ENCODE results near the gene NEMP1.

Gene NEMP1

GRCh38 chr12:57097554-57097835, 18.9 kb upstream of the NEMP1 start:
- ATAC-seq: no peak
- peaks cover 84% of the 10 kb centered on the region for H3K4me1 Mint-ChIP-seq
- H3K27ac Mint-ChIP-seq: peak overlapping the region; percentile 94
- H3K9me3 Mint-ChIP-seq: no peaks in the 10 kb centered on the region
- H3K36me3 Mint-ChIP-seq: peaks cover 66% of the 10 kb centered on the region
- H3K27me3 Mint-ChIP-seq: no peaks in the 10 kb centered on the region
- no peak overlapping the region for H3K4me3 Mint-ChIP-seq

GRCh38 chr12:57096748-57097553, 18.4 kb upstream of the NEMP1 start:
- Mint-ChIP-seq H3K36me3 (peaks cover 67% of the 10 kb centered on the region), H3K4me1 (peaks cover 86% of the 10 kb centered on the region), H3K9me3 (no peaks in the 10 kb centered on the region), H3K4me3 (no peak overlapping the region), H3K27ac (peak overlapping the region; percentile 94), H3K27me3 (no peaks in the 10 kb centered on the region)
- no peak for ATAC-seq

- peaks cover 91% of the 10 kb centered on the region for H3K4me1 Mint-ChIP-seq
- H3K27ac Mint-ChIP-seq: peak overlapping the region; percentile 94
- peaks cover 70% of the 10 kb centered on the region for H3K36me3 Mint-ChIP-seq
- H3K9me3 Mint-ChIP-seq: no peaks in the 10 kb centered on the region
- no peak overlapping the region for H3K4me3 Mint-ChIP-seq
- H3K27me3 Mint-ChIP-seq: no peaks in the 10 kb centered on the region
- ATAC-seq: no peak
These were observed 17.5 kb upstream of the NEMP1 start for GRCh38 chr12:57096099-57096572.

GRCh38 chr12:57095440-57095839, 16.8 kb upstream of the NEMP1 start:
- Mint-ChIP-seq H3K36me3 (peaks cover 74% of the 10 kb centered on the region), H3K9me3 (no peaks in the 10 kb centered on the region), H3K4me1 (peaks cover 91% of the 10 kb centered on the region), H3K27ac (peak overlapping the region; percentile 94), H3K4me3 (no peak overlapping the region), H3K27me3 (no peaks in the 10 kb centered on the region)
- ATAC-seq: no peak

- ATAC-seq: peak; percentile 1
- Mint-ChIP-seq H3K4me1 (peaks cover 91% of the 10 kb centered on the region), H3K27ac (peak overlapping the region; percentile 94), H3K36me3 (peaks cover 71% of the 10 kb centered on the region), H3K9me3 (no peaks in the 10 kb centered on the region), H3K27me3 (no peaks in the 10 kb centered on the region), H3K4me3 (peak overlapping the region; percentile 77)
These were observed 15.9 kb upstream of the NEMP1 start for GRCh38 chr12:57094208-57095160.

GRCh38 chr12:57093415-57094207, 15.0 kb upstream of the NEMP1 start:
- peak; percentile 60 for ATAC-seq
- Mint-ChIP-seq H3K36me3 (peaks cover 62% of the 10 kb centered on the region), H3K4me3 (peak overlapping the region; percentile 77), H3K27ac (peak overlapping the region; percentile 94), H3K4me1 (peaks cover 84% of the 10 kb centered on the region), H3K9me3 (no peaks in the 10 kb centered on the region), H3K27me3 (no peaks in the 10 kb centered on the region)

GRCh38 chr12:57092876-57093414, 14.4 kb upstream of the NEMP1 start:
- H3K27ac Mint-ChIP-seq: peak overlapping the region; percentile 94
- peak overlapping the region; percentile 77 for H3K4me3 Mint-ChIP-seq
- ATAC-seq: no peak
- no peaks in the 10 kb centered on the region for H3K9me3 Mint-ChIP-seq
- H3K4me1 Mint-ChIP-seq: peaks cover 88% of the 10 kb centered on the region
- H3K27me3 Mint-ChIP-seq: no peaks in the 10 kb centered on the region
- peaks cover 56% of the 10 kb centered on the region for H3K36me3 Mint-ChIP-seq

- Mint-ChIP-seq H3K9me3 (no peaks in the 10 kb centered on the region), H3K4me3 (peak overlapping the region; percentile 15), H3K27me3 (no peaks in the 10 kb centered on the region), H3K27ac (peak overlapping the region; percentile 94), H3K4me1 (peaks cover 89% of the 10 kb centered on the region), H3K36me3 (peaks cover 54% of the 10 kb centered on the region)
- ATAC-seq: no peak
These were observed 13.9 kb upstream of the NEMP1 start for GRCh38 chr12:57092529-57092862.

- H3K9me3 Mint-ChIP-seq: no peaks in the 10 kb centered on the region
- H3K4me1 Mint-ChIP-seq: peaks cover 83% of the 10 kb centered on the region
- peaks cover 47% of the 10 kb centered on the region for H3K36me3 Mint-ChIP-seq
- peak overlapping the region; percentile 94 for H3K27ac Mint-ChIP-seq
- ATAC-seq: no peak
- H3K27me3 Mint-ChIP-seq: no peaks in the 10 kb centered on the region
- H3K4me3 Mint-ChIP-seq: no peak overlapping the region
These were observed 13.3 kb upstream of the NEMP1 start for GRCh38 chr12:57091638-57092528.

- H3K27me3 Mint-ChIP-seq: no peaks in the 10 kb centered on the region
- H3K9me3 Mint-ChIP-seq: no peaks in the 10 kb centered on the region
- H3K36me3 Mint-ChIP-seq: peaks cover 39% of the 10 kb centered on the region
- H3K27ac Mint-ChIP-seq: peak overlapping the region; percentile 97
- ATAC-seq: no peak
- peak overlapping the region; percentile 91 for H3K4me3 Mint-ChIP-seq
- peaks cover 82% of the 10 kb centered on the region for H3K4me1 Mint-ChIP-seq
These were observed 12.5 kb upstream of the NEMP1 start for GRCh38 chr12:57090924-57091637.

GRCh38 chr12:57090490-57090889, 11.9 kb upstream of the NEMP1 start:
- Mint-ChIP-seq H3K36me3 (peaks cover 38% of the 10 kb centered on the region), H3K27ac (peak overlapping the region; percentile 97), H3K4me3 (peak overlapping the region; percentile 91), H3K4me1 (peaks cover 82% of the 10 kb centered on the region), H3K9me3 (no peaks in the 10 kb centered on the region), H3K27me3 (no peaks in the 10 kb centered on the region)
- ATAC-seq: no peak

- peaks cover 38% of the 10 kb centered on the region for H3K36me3 Mint-ChIP-seq
- H3K27ac Mint-ChIP-seq: peak overlapping the region; percentile 97
- no peak for ATAC-seq
- H3K9me3 Mint-ChIP-seq: no peaks in the 10 kb centered on the region
- H3K4me3 Mint-ChIP-seq: peak overlapping the region; percentile 91
- H3K4me1 Mint-ChIP-seq: peaks cover 80% of the 10 kb centered on the region
- no peaks in the 10 kb centered on the region for H3K27me3 Mint-ChIP-seq
These were observed 11.0 kb upstream of the NEMP1 start for GRCh38 chr12:57089271-57090245.
